Measurements from ENCODE around the gene VGLL3.

The VGLL3 gene

DNA sequence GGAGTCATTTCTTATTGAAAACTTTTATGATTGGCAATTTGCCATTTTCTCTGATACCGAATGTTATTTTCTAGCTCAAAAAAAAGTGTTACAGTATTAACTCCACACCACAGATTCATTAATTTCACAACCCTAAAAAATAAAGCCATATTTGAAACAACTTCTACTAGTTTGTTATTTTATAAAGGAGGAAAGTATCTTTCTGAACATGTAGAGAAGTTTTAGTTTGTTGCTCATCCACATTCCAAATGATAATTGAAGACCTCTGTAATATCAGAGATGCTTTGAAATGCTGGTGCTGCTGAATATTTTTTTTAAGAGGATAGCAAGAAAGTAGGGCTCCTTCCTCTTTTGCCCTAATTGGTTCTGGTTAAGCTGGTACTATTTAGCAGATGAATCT, 1.9 kb downstream of the VGLL3 start:
- TF ChIP-seq ZNF274 (IDR thresholded peaks at IDR 0.05; ENCODE audit: low read depth, low read length) (no peak), YY1 (IDR thresholded peaks at IDR 0.05; ENCODE audit: insufficient read depth, insufficient read length) (no peak), SUZ12 (IDR thresholded peaks at IDR 0.05; ENCODE audit: extremely low read depth, insufficient read depth, insufficient read length) (no peak)
- H3K27me3 ChIP-seq (ENCODE audit: insufficient read depth, insufficient read length): peaks cover 18% of the 10 kb centered on the region
- H3K9ac ChIP-seq (ENCODE audit: insufficient read length, low read depth): no peak overlapping the region
- no peak for DNase-seq (ENCODE audit: low read depth, low spot score)
- no peaks in the 10 kb centered on the region for H3K4me1 ChIP-seq (ENCODE audit: insufficient read depth, insufficient read length)
- H3K36me3 ChIP-seq (ENCODE audit: insufficient read depth, insufficient read length, low read length): no peaks in the 10 kb centered on the region
- no peaks in the 10 kb centered on the region for H3K9me3 ChIP-seq (ENCODE audit: insufficient read depth, low read length)
- H3K4me3 ChIP-seq (ENCODE audit: insufficient read length, low read depth): no peak overlapping the region

DNA sequence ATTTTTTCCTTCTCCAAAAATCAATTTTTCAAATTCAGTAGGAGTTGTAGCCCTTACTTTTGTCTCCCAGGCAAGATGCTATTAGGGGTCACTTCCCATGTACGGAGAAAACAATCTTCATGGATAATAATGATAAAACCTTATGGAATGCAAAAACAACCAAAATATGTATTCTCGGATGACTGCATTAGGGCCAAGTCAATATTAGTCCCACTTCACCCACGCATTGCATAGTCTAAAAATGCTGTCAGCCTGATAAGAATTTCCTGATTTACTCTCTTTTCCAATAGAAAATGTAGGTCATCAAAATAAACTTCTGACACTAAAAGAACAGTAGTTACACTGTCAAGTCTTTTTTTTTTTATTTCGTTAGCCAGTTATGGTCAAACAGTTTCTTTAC, 2.7 kb downstream of the VGLL3 start:
- Histone ChIP-seq H3K27me3 (ENCODE audit: insufficient read depth, insufficient read length) (peaks cover 18% of the 10 kb centered on the region), H3K4me3 (ENCODE audit: insufficient read length, low read depth) (no peak overlapping the region), H3K36me3 (ENCODE audit: insufficient read depth, insufficient read length, low read length) (no peaks in the 10 kb centered on the region), H3K9me3 (ENCODE audit: insufficient read depth, low read length) (no peaks in the 10 kb centered on the region), H3K9ac (ENCODE audit: insufficient read length, low read depth) (no peak overlapping the region), H3K4me1 (ENCODE audit: insufficient read depth, insufficient read length) (no peaks in the 10 kb centered on the region)
- TF ChIP-seq ZNF274 (IDR thresholded peaks at IDR 0.05; ENCODE audit: low read depth, low read length) (no peak), SUZ12 (IDR thresholded peaks at IDR 0.05; ENCODE audit: extremely low read depth, insufficient read depth, insufficient read length) (no peak), YY1 (IDR thresholded peaks at IDR 0.05; ENCODE audit: insufficient read depth, insufficient read length) (no peak)
- DNase-seq (ENCODE audit: low read depth, low spot score): no peak

DNA sequence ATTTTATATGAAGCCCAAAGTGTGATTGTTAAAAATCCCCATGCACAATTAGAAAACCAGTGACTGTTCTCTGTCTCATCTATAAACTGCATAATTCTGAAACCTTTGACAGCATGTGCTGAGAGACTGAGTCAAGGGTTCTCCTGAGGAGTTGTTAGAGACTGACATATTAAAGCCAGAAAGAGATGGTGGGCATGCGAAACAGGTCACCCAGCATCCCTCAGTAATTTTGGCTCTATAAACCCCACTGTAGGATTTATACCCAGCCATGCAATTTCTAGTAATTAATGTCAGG, 3.6 kb downstream of the VGLL3 start:
- no peak for DNase-seq (ENCODE audit: low read depth, low spot score)
- Histone ChIP-seq H3K4me1 (ENCODE audit: insufficient read depth, insufficient read length) (no peaks in the 10 kb centered on the region), H3K9me3 (ENCODE audit: insufficient read depth, low read length) (no peaks in the 10 kb centered on the region), H3K36me3 (ENCODE audit: insufficient read depth, insufficient read length, low read length) (no peaks in the 10 kb centered on the region), H3K4me3 (ENCODE audit: insufficient read length, low read depth) (no peak overlapping the region), H3K27me3 (ENCODE audit: insufficient read depth, insufficient read length) (peaks cover 18% of the 10 kb centered on the region), H3K9ac (ENCODE audit: insufficient read length, low read depth) (no peak overlapping the region)
- TF ChIP-seq SUZ12 (IDR thresholded peaks at IDR 0.05; ENCODE audit: extremely low read depth, insufficient read depth, insufficient read length): no peak
- TF ChIP-seq ZNF274 (IDR thresholded peaks at IDR 0.05; ENCODE audit: low read depth, low read length): no peak
- no peak for TF ChIP-seq YY1 (IDR thresholded peaks at IDR 0.05; ENCODE audit: insufficient read depth, insufficient read length)

DNA sequence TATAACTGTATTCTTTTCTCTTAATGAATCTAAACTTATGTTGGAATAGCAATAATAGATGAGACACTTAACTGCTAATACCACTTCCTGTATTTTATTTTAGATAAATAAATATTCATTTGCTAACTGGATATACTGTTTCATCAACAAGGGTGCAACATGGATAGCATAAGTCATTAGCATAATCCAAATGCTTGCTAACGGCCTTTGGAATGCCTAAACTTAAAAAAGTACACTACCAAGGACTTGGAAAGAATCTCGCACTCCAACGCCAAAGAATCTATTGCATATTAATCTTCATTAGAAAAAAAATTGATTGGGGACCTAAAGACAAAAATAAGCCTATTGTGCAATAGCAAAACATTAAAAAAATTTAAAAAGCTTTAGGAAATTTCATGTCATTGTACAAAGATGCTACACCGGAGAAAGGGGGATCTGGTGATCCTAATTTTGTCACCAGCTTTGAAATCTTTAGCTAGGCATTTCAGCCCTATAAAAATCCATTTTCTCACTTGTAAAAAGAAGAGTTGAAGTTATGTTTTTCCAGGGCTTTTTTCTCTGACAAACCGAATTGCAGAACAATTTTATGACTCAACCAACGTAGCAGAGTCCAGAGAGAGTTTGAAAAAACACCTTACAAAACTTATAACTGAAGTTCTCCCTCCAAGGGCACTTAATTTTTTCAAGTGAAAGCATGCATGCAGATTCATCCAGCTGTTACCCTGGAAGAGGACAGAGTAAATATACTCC, 4.1 kb downstream of the VGLL3 start:
- Histone ChIP-seq H3K9ac (ENCODE audit: insufficient read length, low read depth) (no peak overlapping the region), H3K4me1 (ENCODE audit: insufficient read depth, insufficient read length) (no peaks in the 10 kb centered on the region), H3K27me3 (ENCODE audit: insufficient read depth, insufficient read length) (peaks cover 18% of the 10 kb centered on the region), H3K9me3 (ENCODE audit: insufficient read depth, low read length) (no peaks in the 10 kb centered on the region), H3K36me3 (ENCODE audit: insufficient read depth, insufficient read length, low read length) (no peaks in the 10 kb centered on the region), H3K4me3 (ENCODE audit: insufficient read length, low read depth) (no peak overlapping the region)
- TF ChIP-seq YY1 (IDR thresholded peaks at IDR 0.05; ENCODE audit: insufficient read depth, insufficient read length) (no peak), SUZ12 (IDR thresholded peaks at IDR 0.05; ENCODE audit: extremely low read depth, insufficient read depth, insufficient read length) (no peak), ZNF274 (IDR thresholded peaks at IDR 0.05; ENCODE audit: low read depth, low read length) (no peak)
- DNase-seq (ENCODE audit: low read depth, low spot score): no peak

DNA sequence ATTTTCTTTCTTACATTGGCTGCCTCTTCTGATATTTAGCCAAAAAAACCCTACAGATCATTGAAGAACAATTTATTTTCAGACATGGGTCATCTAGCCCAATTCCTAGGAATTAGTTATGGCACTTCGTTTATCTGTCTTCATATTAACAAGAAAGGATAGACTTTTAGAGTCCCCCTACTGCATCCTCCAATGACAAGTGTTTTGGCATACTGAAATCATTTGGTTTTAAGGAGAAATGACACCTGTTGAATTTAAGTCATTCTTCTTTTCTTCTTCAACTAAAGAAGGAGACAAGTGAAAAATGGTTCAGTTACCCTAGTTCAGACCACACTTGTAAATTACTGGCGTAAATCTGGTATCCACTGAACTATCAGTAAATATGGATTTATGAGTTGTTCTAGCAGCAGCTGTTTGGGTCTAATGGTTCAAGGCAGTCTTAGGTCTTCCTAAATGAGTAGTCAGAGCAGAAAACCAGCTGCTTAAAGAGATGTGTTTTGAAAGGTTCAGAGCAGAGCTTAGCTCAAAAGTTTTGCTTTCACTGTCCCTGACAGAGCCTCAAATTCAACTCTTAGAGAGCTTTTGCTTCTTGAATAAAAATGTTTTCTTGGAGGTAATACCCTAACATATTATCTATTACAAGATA, 5.6 kb downstream of the VGLL3 start:
- Histone ChIP-seq H3K4me1 (ENCODE audit: insufficient read depth, insufficient read length) (no peaks in the 10 kb centered on the region), H3K27me3 (ENCODE audit: insufficient read depth, insufficient read length) (peaks cover 15% of the 10 kb centered on the region), H3K9me3 (ENCODE audit: insufficient read depth, low read length) (no peaks in the 10 kb centered on the region), H3K4me3 (ENCODE audit: insufficient read length, low read depth) (no peak overlapping the region), H3K9ac (ENCODE audit: insufficient read length, low read depth) (no peak overlapping the region), H3K36me3 (ENCODE audit: insufficient read depth, insufficient read length, low read length) (no peaks in the 10 kb centered on the region)
- DNase-seq (ENCODE audit: low read depth, low spot score): no peak
- TF ChIP-seq YY1 (IDR thresholded peaks at IDR 0.05; ENCODE audit: insufficient read depth, insufficient read length) (no peak), SUZ12 (IDR thresholded peaks at IDR 0.05; ENCODE audit: extremely low read depth, insufficient read depth, insufficient read length) (no peak), ZNF274 (IDR thresholded peaks at IDR 0.05; ENCODE audit: low read depth, low read length) (no peak)

DNA sequence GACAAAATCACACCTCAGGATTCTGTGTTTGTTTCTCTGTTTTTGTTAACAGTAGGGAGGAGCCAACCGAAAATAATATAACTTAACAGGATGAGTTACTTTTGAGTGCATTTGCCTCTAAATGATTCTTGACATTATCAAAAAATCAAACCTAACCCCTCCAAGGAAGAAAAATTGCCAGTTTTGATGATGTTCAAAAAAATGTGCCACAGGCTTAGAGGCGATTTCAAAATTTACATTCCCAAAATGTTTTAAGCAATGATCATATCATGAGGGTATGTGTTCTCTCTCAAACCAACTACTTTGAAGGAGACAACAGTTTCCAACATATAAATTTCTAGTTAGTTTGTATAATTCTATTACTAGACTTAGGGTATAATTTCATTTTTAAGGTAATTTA, 6.7 kb downstream of the VGLL3 start:
- H3K27me3 ChIP-seq (ENCODE audit: insufficient read depth, insufficient read length): peaks cover 5% of the 10 kb centered on the region
- H3K9ac ChIP-seq (ENCODE audit: insufficient read length, low read depth): no peak overlapping the region
- DNase-seq (ENCODE audit: low read depth, low spot score): no peak
- TF ChIP-seq ZNF274 (IDR thresholded peaks at IDR 0.05; ENCODE audit: low read depth, low read length) (no peak), YY1 (IDR thresholded peaks at IDR 0.05; ENCODE audit: insufficient read depth, insufficient read length) (no peak), SUZ12 (IDR thresholded peaks at IDR 0.05; ENCODE audit: extremely low read depth, insufficient read depth, insufficient read length) (no peak)
- H3K36me3 ChIP-seq (ENCODE audit: insufficient read depth, insufficient read length, low read length): no peaks in the 10 kb centered on the region
- H3K4me1 ChIP-seq (ENCODE audit: insufficient read depth, insufficient read length): no peaks in the 10 kb centered on the region
- no peaks in the 10 kb centered on the region for H3K9me3 ChIP-seq (ENCODE audit: insufficient read depth, low read length)
- no peak overlapping the region for H3K4me3 ChIP-seq (ENCODE audit: insufficient read length, low read depth)

DNA sequence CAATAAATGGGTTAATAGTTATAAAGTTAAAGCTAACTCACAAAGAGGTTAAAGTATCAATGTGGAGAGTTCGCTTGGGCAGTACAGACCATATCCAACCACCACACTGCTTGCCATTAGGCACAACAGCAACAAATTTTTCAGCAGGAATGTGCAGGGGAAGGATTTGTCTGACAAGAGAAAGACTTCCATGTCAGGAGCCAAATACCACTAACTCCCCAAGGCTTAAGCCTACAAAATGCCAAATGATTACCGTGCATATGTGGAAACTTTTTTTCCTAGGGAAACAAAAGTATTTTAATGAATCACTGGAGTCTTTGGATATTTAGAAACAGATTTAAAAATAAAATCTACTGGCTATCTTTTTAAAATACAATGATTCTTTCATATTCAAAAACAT, 8.1 kb downstream of the VGLL3 start:
- Histone ChIP-seq H3K4me3 (ENCODE audit: insufficient read length, low read depth) (no peak overlapping the region), H3K27me3 (ENCODE audit: insufficient read depth, insufficient read length) (no peaks in the 10 kb centered on the region), H3K9me3 (ENCODE audit: insufficient read depth, low read length) (no peaks in the 10 kb centered on the region), H3K9ac (ENCODE audit: insufficient read length, low read depth) (no peak overlapping the region), H3K36me3 (ENCODE audit: insufficient read depth, insufficient read length, low read length) (no peaks in the 10 kb centered on the region), H3K4me1 (ENCODE audit: insufficient read depth, insufficient read length) (no peaks in the 10 kb centered on the region)
- no peak for DNase-seq (ENCODE audit: low read depth, low spot score)
- no peak for TF ChIP-seq SUZ12 (IDR thresholded peaks at IDR 0.05; ENCODE audit: extremely low read depth, insufficient read depth, insufficient read length)
- no peak for TF ChIP-seq ZNF274 (IDR thresholded peaks at IDR 0.05; ENCODE audit: low read depth, low read length)
- no peak for TF ChIP-seq YY1 (IDR thresholded peaks at IDR 0.05; ENCODE audit: insufficient read depth, insufficient read length)
